Endothelial cell of umbilical vein (primary cell): ENCODE measurements around the gene SSR4. TPM values are rescaled to one million over a fixed set of nuclear protein-coding genes. Genes with fewer than 3 reads are reported as not detected.

Source experiments
- BruUV-seq: library from RNA; stranded (reverse); fragments of 400-500 nt; replicated peaks from 2 replicates; lab custom pipeline; 2021; lab: Mats Ljungman, UMichigan
- CTCF ChIA-PET: fragments of 300-600, 350-600 bp; sonication (Branson Sonifier 250); formaldehyde crosslinking; loops from one replicate; lab custom pipeline; 2021; ENCODE audit warnings: antibody characterized with exemption, inconsistent platforms; lab: Charles Lee
- POLR2A ChIA-PET: fragments of 300-600, 350-600 bp; sonication (Branson Sonifier 250); formaldehyde crosslinking; loops from one replicate; lab custom pipeline; 2021; ENCODE audit warnings: antibody characterized with exemption, inconsistent platforms; lab: Charles Lee
- DNase-seq: peaks from one replicate; pipeline ENCODE4 v3.0.0-alpha.2; 2011; ENCODE audit warnings: low read depth, low spot score
- FAIRE-seq: peaks from 2 replicates; lab custom pipeline; 2011; peaks lifted over from hg19 to GRCh38; lab: Jason Lieb, UNC
- H2AFZ ChIP-seq: 2 replicates; pipeline ENCODE4 v1.6.0; 2012; ENCODE audit warnings: low read depth, low read length, control low read depth, inconsistent platforms
- H3K27ac ChIP-seq: 2 replicates; pipeline ENCODE4 v1.5.1; 2011; ENCODE audit warnings: low read depth, mild to moderate bottlenecking, control low read depth, low read length, moderate library complexity; ENCODE audit not compliant: insufficient read depth
- H3K27me3 ChIP-seq, 2 experiments: 2 replicates each; pipeline versions ENCODE4 v1.6.0 to v1.6.1; 2011; ENCODE audit warnings: low read length in 2 of 2, mixed read lengths in 1 of 2; ENCODE audit not compliant: control insufficient read depth in 2 of 2, insufficient read depth in 2 of 2
- H3K36me3 ChIP-seq, 2 experiments: 2 replicates in 1 of 2; 3 replicates in 1 of 2; pipeline ENCODE4 v1.5.1; 2011; ENCODE audit warnings: low read length in 2 of 2, mild to moderate bottlenecking in 1 of 2, moderate library complexity in 1 of 2; ENCODE audit not compliant: control insufficient read depth in 2 of 2, insufficient read depth in 2 of 2; ENCODE audit errors: extremely low read depth in 1 of 2
- H3K4me1 ChIP-seq: 3 replicates; pipeline ENCODE4 v1.5.1; 2011; ENCODE audit warnings: mild to moderate bottlenecking, low read length; ENCODE audit not compliant: control insufficient read depth, insufficient read depth; ENCODE audit errors: extremely low read depth
- H3K4me2 ChIP-seq: 2 replicates; pipeline ENCODE4 v1.6.1; 2011; ENCODE audit warnings: low read length, control low read depth, mixed read lengths; ENCODE audit not compliant: insufficient read depth
- H3K4me3 ChIP-seq, 3 experiments: fragments of 200-600 bp in 1 of 3; sonication (generic), shearing (Covaris generic) in 1 of 3; replicated peaks in 1 of 3; 2 replicates each; pipeline ENCODE4 v1.5.1; 2011 to 2016; ENCODE audit warnings: control low read depth in 3 of 3, low read length in 3 of 3, mild to moderate bottlenecking in 2 of 3, inconsistent platforms in 1 of 3, low read depth in 1 of 3, moderate library complexity in 1 of 3; ENCODE audit not compliant: insufficient read depth in 1 of 3
- H3K79me2 ChIP-seq: 2 replicates; pipeline ENCODE4 v1.6.0; 2012; ENCODE audit warnings: low read length, inconsistent platforms; ENCODE audit not compliant: control insufficient read depth, insufficient read depth
- H3K9ac ChIP-seq: replicated peaks from 2 replicates; pipeline ENCODE3; 2011; ENCODE audit warnings: low read length, control low read depth; ENCODE audit not compliant: insufficient read depth; ENCODE audit errors: extremely low read depth
- H3K9me1 ChIP-seq: replicated peaks from 3 replicates; pipeline ENCODE4 v1.6.0; 2011; ENCODE audit warnings: mild to moderate bottlenecking, low read length; ENCODE audit not compliant: control insufficient read depth, insufficient read depth; ENCODE audit errors: extremely low read depth
- H3K9me3 ChIP-seq: replicated peaks from 2 replicates; pipeline ENCODE4 v1.5.1; 2012; ENCODE audit warnings: low read length, inconsistent platforms; ENCODE audit not compliant: control insufficient read depth, insufficient read depth
- H4K20me1 ChIP-seq: replicated peaks from 2 replicates; pipeline ENCODE3; 2011; ENCODE audit warnings: mild to moderate bottlenecking, low read length; ENCODE audit not compliant: control insufficient read depth, insufficient read depth; ENCODE audit errors: extremely low read depth
- EZH2 ChIP-seq: IDR thresholded peaks from 2 replicates; pipeline ENCODE4 v1.6.1; 2012; ENCODE audit warnings: borderline replicate concordance, low read depth, mild to moderate bottlenecking, moderate library complexity, low read length, inconsistent platforms; ENCODE audit not compliant: severe bottlenecking
- FOS ChIP-seq: IDR thresholded peaks from 2 replicates; pipeline ENCODE4 v1.6.1; 2011; ENCODE audit warnings: mild to moderate bottlenecking, low read length, moderate library complexity, borderline replicate concordance; ENCODE audit not compliant: insufficient read depth
- GATA2 ChIP-seq: IDR thresholded peaks from 2 replicates; pipeline ENCODE4 v1.7.0; 2011; ENCODE audit warnings: low read depth, mild to moderate bottlenecking, moderate library complexity, mixed read lengths, low read length; ENCODE audit not compliant: insufficient read length, insufficient read depth
- JUN ChIP-seq: IDR thresholded peaks from 2 replicates; pipeline ENCODE4 v1.6.1; 2011; ENCODE audit warnings: borderline replicate concordance, low read depth; ENCODE audit not compliant: insufficient read length, insufficient read depth
- MAX ChIP-seq: IDR thresholded peaks from 2 replicates; pipeline ENCODE4 v1.6.1; 2011; ENCODE audit not compliant: insufficient read depth, insufficient read length
- POLR2AphosphoS5 ChIP-seq: IDR thresholded peaks from 2 replicates; pipeline ENCODE4 v1.6.1; 2012; ENCODE audit warnings: low read depth, mild to moderate bottlenecking, control low read depth, low read length, moderate library complexity; ENCODE audit not compliant: insufficient read depth
- dilution Hi-C: fragments of 300-500 bp; cut with MboI; formaldehyde crosslinking; loops from one replicate; pipeline ENCODE4 v1.15.0; 2019; ENCODE audit warnings: low sequenced_read_pairs; ENCODE audit not compliant: extremely low pct_ligation_motif_present
- intact Hi-C: fragments of 100-400 bp; cut with micrococcal nuclease; formaldehyde crosslinking; loops from one replicate; pipeline ENCODE4 v1.10.0; 2022
- polyA plus RNA-seq, 4 experiments: library from polyadenylated mRNA; depleted of rRNA in 3 of 4; stranded (reverse) in 3 of 4; unstranded in 1 of 4; fragments of >200 nt; gene quantifications; 2 replicates each; pipeline versions ENCODE4 v1.2.1 to v1.2.3, GENCODE V29; 2011 to 2012; ENCODE audit warnings: missing spikeins in 1 of 4
- total RNA-seq: library from RNA; stranded (reverse); gene quantifications from 2 replicates; pipeline ENCODE4 v1.2.3, GENCODE V29; 2021
- TF ChIP-seq, protein P1 (sequence below), 2 donors: IDR thresholded peaks; 1 replicate in 1 of 2; 2 replicates in 1 of 2; pipeline ENCODE4 v1.5.1; 2011; ENCODE audit warnings: low read length in 2 of 2, mild to moderate bottlenecking in 2 of 2, moderate library complexity in 2 of 2, control low read depth in 1 of 2, inconsistent platforms in 1 of 2, low read depth in 1 of 2; ENCODE audit not compliant: insufficient read depth in 1 of 2; ENCODE audit errors: extremely low read depth in 1 of 2

SSR4 gene
- total and polyA plus RNA-seq, 2 donors (not counting 3 experiments of a cell fraction or from before 2014, with no cell fraction given), result 235 to 732 TPM

GRCh38 chrX:153804621-153805020 is 10.2 kb downstream of the SSR4 start:
- no peak overlapping the region for H3K9ac ChIP-seq
- H3K4me3 ChIP-seq, result no peak overlapping the region
- H4K20me1 ChIP-seq, result no peaks in the 10 kb centered on the region
- no peak overlapping the region for H2AFZ ChIP-seq
- no peaks in the 10 kb centered on the region for H3K79me2 ChIP-seq
- CTCF ChIA-PET, result interaction anchor here (1.4 kb wide), 1 partner anchor 10 kb away, joined by 3 read pairs; the partner anchor contains the start of genes IDH3G and SSR4
- no peak overlapping the region for H3K4me2 ChIP-seq
- no peaks in the 10 kb centered on the region for H3K4me1 ChIP-seq
- H3K27me3 ChIP-seq, result no peaks in the 10 kb centered on the region
- DNase-seq, result no peak
- H3K9me3 ChIP-seq, result no peaks in the 10 kb centered on the region
- dilution Hi-C loops, result no loop called here
- H3K27ac ChIP-seq, result no peak overlapping the region
- H3K9me1 ChIP-seq, result no peaks in the 10 kb centered on the region
- POLR2A ChIA-PET, result no interaction called here
- FAIRE-seq, result no peak
- TF ChIP-seq MAX (no peak), JUN (no peak), FOS (no peak), POLR2AphosphoS5 (no peak), GATA2 (no peak), EZH2 (no peak)
- TF ChIP-seq, protein P1, sequence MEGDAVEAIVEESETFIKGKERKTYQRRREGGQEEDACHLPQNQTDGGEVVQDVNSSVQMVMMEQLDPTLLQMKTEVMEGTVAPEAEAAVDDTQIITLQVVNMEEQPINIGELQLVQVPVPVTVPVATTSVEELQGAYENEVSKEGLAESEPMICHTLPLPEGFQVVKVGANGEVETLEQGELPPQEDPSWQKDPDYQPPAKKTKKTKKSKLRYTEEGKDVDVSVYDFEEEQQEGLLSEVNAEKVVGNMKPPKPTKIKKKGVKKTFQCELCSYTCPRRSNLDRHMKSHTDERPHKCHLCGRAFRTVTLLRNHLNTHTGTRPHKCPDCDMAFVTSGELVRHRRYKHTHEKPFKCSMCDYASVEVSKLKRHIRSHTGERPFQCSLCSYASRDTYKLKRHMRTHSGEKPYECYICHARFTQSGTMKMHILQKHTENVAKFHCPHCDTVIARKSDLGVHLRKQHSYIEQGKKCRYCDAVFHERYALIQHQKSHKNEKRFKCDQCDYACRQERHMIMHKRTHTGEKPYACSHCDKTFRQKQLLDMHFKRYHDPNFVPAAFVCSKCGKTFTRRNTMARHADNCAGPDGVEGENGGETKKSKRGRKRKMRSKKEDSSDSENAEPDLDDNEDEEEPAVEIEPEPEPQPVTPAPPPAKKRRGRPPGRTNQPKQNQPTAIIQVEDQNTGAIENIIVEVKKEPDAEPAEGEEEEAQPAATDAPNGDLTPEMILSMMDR (IDR thresholded peaks at IDR 0.05; ENCODE audit: extremely low read depth in 1 of 2, insufficient read depth in 1 of 2, low read depth in 1 of 2, low read length in 2 of 2), result no peak
- intact Hi-C loops, result no loop called here
- BruUV-seq, result no TSS peak
- H3K36me3 ChIP-seq, result no peaks in the 10 kb centered on the region
